HG02938 (cell line): ENCODE results near the gene OPRL1.

Source experiments
- ATAC-seq: cut with Tn5 transposase; IDR thresholded peaks from one replicate; pipeline ENCODE4 v1.9.1; 2021; ENCODE audit warnings: mild to moderate bottlenecking, moderate library complexity; ENCODE audit not compliant: unreplicated experiment

OPRL1 gene

DNA sequence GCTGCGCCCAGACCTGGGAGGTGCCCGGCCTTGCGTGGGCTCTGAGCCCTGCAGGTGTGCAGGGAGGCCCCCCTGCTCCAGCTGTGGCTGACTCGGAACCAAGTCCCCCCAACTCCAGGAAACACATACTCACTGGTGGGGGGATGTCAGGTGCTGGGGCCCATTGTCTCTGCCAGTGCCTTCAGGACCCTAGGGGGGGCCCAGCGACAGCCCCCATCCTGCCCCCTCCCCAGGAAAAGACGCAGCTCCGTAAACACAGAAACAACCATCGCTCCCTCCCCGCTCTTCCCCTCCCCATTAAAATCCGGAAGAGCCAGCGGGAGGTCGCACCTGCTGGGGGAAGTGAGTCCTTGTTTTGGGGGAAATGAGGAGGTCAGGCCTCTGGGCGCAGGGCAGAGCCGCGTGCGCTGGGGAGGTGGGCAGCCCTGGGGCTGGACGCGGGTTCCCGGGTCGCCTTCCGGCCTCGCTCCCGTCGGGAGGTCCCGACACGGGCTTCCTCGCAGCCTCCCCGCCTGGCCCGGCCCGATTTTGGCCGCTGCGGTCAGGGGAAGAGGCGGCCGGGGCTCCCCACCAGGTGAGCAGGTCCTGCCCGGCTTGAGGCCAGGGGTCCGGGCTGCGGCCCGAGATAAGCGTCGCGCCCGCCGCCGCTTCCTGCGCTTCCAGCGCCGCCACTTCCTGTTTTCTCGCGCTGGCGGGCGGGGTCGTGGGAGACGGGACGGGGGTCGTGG is 37.7 kb upstream of the OPRL1 start:
- no peak for ATAC-seq

GRCh38 chr20:64043768-64044167 is 36.1 kb upstream of the OPRL1 start:
- ATAC-seq: no peak

DNA sequence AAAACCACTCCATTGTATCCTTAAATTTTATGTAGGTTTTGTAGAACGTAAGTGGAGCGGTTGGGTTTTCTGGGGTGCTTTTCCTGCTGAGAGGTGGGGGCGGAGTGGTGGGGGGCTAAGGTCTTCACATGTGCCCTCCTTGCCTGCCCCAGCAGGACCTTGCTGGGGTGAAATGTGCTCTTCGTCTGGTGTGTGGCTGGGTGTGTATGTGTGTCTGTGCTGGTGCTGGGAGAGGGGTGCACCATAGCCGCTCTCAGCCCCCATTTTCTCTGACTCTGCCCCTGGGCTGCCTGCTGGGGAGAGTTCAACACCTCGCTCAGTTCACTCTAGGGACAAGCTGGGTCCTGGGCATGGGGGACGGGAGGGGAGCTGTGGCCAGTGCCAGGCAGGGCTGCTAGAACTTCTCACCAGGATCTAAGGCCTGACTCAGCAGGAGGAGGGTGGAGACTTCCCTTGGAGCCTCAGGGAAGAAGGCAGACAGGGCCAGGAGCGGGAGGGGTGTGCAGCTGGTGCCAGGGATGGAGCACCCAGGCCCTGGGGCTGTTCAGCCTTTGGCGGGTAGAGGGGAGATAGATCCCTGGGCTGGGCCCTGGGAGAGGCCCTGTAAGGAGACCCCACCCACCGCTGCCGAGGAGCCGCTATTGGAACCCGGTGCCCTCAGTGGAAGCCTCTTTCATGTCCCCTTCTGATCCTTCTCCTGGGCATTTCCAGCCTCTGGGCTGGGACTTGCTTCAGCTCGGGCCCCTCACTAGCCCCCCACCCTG is 35.2 kb upstream of the OPRL1 start:
- no peak for ATAC-seq

DNA sequence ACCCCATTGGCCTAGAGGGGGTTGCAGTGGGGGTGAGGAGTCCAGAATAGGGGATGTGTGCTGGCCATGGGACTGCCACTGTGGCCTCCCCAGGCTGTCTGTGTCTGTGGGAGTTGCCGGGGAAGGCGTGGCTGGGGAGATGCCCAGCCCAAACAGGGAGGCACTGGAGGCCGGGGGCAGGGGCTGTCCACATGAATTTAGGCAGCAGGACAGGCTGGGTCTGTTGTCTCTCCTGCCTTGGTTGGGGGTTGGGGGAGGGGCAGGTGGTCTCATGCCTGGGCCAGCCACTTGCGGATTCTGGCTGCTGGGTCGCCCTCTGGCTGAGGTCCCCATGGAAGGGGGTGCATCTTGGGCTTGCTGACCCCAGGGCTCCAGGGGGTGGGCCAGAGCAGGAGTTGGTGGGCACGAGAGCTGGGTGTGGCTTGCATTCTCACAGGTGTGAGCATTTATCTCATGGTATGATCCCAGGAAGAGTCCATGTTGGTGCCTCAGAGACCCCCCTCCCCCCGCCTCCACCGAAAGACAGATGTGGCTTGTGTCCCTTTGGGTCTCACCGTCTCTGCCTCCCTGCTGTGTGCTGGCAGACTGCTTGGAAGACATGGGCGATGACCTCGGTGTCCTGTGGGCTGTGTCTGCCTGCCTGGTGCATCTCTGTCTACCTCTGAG is 34.4 kb upstream of the OPRL1 start:
- ATAC-seq: no peak

DNA sequence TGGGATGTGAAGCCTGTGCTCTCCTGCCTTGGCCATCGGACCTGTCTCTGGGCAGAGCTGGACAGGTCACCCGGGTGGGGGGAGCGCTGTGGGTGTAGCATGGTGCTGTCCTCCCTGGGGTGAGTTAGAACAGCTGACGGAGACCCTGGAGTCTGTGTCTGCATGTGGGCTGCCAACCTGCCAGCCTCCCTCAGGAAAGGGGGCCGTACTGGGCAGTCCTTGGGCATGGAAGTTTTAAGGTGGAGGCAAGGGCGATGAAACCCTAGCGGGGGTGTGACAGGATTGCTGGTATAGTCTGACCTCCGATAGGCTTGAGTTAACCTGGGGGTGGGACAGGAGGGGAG is 32.9 kb upstream of the OPRL1 start:
- no peak for ATAC-seq

- no peak for ATAC-seq
Measured at GRCh38 chr20:64047968-64048401, 31.9 kb upstream of the OPRL1 start.

- no peak for ATAC-seq
Measured at GRCh38 chr20:64048402-64049044, 31.4 kb upstream of the OPRL1 start.

- ATAC-seq: no peak
Measured at GRCh38 chr20:64049060-64049877, 30.6 kb upstream of the OPRL1 start, which contains the start of gene SOX18. Gene SOX18, minus strand, starts transcription at chr20:64049639. Its CDS starts 123 bp downstream, at chr20:64049516.

DNA sequence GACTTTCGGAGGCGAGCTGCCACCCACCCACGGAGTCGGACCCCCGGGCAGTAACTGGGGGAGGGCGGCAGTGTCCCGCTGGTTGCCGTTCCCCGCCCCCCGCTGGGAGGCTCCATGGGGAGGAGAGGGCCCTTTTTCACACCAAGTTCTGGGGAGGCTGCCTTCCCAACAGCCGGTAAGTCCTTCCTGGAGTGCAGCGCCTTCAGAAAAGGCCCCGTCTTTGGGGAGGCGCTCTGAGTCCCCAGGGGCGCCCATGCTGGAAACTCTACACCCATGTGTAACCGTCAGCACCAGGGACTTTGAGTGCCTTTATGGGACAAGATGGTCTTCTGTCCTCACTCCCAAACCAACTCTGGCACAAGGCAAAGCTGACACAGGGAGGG is 30.0 kb upstream of the OPRL1 start:
- ATAC-seq: no peak

- no peak for ATAC-seq
Measured at GRCh38 chr20:64050261-64051032, 29.4 kb upstream of the OPRL1 start.

- ATAC-seq: no peak
Measured at GRCh38 chr20:64051033-64051452, 28.8 kb upstream of the OPRL1 start.

DNA sequence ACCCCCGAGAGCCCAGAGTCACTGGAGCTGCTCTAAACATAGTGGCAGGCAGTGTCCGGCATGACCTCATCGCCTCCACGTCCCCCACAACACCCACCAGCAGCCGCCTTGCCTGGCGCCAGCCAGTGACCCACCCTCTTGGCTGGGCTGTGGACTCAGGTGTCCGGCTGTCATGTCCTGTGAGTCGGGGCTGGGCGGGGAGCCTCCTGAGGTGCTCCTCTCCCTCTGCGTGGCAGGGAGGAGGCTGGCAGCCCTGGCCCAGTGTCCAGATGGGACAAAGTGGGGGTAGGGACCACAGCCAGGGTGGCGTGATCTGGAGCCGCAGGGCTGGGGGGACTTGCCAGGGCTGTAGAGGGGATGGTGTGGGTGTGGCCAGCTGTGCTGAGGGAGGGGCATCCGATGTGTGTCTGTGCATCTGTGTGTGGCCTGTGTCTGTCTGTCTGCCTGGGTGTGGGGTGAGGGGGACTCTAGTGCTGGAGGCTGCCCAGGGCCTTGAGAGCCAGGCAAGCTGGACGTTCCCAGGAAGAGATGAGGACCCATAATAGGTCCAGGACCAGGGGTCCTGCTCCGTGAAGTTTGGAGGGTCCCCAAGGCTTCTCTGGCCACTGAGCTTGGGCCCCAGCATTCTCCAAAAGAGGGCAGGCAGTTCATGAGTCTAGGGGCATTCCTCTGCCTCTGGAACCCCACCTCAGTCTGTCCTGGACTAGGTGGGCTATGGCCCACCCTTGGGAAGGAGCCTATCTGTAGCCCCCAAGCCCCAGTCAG is 28.1 kb upstream of the OPRL1 start:
- no peak for ATAC-seq

GRCh38 chr20:64052326-64052722 is 27.6 kb upstream of the OPRL1 start:
- no peak for ATAC-seq

DNA sequence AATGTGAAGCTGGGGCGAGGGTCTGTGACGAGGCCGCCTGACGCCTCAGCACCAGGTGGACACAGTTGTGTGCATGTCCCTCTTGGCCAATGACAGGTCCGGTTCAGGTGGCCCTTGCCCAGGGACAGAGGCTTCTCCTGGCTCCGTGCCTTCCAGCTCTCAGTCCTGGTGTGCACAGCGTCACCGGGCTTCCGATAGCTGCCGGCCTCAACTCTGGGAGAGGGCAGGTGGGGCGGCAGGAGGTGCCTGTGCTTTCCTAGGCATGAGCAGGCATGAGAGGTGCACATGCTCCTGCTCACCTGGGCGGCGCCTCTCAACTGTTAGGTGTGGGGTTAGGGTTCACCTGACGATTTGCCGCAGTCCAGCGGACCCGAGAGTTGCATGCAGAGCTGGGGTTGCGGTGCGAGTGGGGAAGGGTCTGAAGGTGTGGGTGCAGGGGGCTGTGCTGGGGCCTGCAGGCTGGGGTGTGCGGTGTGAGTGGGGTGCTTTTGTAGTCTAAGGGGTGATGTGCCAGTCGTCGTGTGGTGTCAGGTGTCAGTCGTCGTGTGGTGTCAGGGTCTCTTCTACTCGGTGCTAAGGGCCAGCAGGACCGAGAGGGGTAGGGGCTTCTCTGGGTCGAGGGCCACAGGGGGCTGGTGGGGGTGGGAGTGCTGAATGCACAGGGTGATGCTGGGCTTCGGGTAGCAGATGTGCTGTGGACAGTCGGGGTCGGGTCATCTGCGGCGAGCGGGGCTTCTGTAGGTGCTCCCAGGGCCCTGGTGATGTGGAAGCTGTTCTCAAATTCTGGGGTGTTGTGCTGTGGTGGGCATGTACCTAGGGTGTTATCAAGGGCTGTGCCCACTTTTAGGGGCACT is 26.7 kb upstream of the OPRL1 start:
- no peak for ATAC-seq

DNA sequence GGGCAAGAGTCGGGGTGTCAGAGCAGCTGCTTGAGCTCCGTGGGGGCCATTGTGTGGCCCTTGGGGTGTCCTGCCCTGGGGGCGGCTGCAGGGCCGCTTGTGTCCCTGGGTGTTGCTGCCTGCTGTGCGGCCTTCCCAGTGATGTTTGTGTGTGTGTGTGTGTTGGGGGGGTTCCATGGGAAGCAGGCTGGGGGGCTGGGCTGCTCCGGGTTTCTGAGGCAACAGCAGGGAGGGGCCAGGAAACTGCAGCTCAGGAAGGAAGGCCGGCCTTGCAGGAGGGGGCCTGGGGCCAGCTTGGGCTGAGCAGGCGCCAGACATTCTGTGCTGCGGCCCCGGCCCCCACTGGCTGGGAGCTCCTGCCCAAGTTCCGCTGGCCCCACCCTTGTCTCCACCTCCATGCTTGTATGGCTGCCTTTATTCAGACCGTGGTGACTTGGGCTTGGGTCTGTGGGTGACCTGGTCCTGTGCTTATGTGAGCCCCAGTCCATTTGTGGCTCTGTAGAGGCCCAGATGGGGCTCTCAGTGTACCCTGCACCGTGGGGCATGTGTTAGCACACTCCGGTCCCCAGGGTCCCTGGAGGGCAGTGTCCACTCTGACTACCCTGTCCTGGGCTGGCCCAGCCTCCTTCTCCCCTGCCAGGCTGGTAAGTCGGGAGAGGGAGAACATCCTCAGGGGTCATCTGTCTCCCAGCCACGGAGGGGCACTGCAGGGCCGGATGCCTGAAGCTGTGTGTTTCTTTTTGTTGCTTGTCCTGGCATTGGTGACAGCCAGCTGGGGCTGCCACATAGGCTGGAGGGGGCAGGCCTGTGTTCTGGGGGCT is 25.8 kb upstream of the OPRL1 start:
- no peak for ATAC-seq

- no peak for ATAC-seq
Measured at GRCh38 chr20:64055396-64055892, 24.4 kb upstream of the OPRL1 start.
